ENCODE results near the gene LRRFIP1.

Gene LRRFIP1

DNA sequence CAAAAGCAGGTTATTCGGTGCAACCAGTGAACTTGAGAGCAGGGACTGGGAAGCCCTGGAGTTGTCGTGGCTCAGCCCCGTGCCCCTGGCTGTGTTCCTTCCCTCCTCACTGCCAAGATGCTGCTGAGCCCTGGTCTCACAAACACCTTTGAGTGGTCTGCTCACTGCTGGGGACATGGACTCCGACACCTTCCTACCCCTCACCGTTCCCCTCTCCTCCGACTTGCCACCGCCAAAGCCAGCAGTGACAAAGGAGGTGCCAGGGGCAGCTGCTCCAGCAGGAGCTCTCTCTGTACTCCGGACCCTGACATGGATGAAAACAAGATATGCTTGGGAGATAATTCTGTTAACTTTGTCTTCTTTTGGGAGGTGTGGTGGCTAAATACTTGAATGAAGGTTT, 17.9 kb downstream of the LRRFIP1 start:
- TF ChIP-seq GATA1 (IDR thresholded peaks at IDR 0.05; ENCODE audit: low read depth, low read length): no peak
- no peak for TF ChIP-seq POLR2A (IDR thresholded peaks at IDR 0.05; ENCODE audit: low read length)
- DNase-seq: no peak

GRCh38 chr2:237647176-237648015, 20.0 kb downstream of the LRRFIP1 start:
- no peak for DNase-seq
- TF ChIP-seq POLR2A (IDR thresholded peaks at IDR 0.05; ENCODE audit: low read length) (no peak), GATA1 (IDR thresholded peaks at IDR 0.05; ENCODE audit: low read depth, low read length) (no peak)

- TF ChIP-seq GATA1 (IDR thresholded peaks at IDR 0.05; ENCODE audit: low read depth, low read length) (no peak), POLR2A (IDR thresholded peaks at IDR 0.05; ENCODE audit: low read length) (no peak)
Observed at GRCh38 chr2:237648016-237648381, 20.6 kb downstream of the LRRFIP1 start.

DNA sequence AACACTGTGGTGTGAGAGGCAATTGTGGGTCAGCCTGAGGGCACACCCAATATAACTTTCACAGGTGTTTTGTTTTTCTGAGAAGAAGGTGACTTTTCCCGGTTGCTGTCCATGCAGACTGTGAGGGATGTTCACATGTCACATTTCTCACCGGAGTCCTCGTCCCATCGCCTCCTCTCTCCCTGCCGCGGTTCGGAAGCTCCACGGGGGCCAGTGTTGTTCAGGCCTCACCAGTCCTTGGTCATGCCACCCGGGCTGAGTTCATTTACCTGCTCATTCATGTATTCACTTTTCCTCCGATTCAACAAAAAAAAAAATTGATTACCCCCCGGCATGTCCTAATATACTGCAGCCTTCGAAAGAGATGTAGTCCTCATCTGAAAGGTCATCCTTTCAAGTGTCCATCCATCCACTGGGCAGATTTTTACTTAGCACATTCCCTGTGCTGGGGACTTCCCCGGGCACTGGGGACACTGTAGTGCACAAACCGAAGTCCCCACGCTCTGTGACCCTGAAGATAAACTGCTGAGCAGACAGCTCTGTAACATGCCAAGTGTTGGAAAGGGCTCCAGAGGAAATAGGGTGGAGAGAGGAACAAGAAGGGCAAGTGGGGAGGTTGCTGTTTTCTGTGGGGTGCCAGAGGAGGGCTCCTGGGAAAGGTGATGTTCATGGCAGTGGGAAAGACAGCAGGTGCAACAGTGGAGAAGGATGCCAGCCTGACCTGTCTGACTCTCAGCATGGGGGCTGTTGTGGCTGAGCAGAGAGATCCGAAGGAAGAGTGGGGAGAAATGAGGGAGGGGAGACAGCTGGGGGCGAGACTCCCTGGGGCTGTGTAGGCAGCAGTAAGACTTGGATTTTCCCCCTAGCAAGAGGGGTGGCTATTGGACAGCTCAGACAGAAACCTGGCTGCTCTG, 22.4 kb downstream of the LRRFIP1 start:
- no peak for DNase-seq
- TF ChIP-seq POLR2A (IDR thresholded peaks at IDR 0.05; ENCODE audit: low read length) (no peak), GATA1 (IDR thresholded peaks at IDR 0.05; ENCODE audit: low read depth, low read length) (no peak)

More at GRCh38 chr2:237648016-237648381, 20.6 kb downstream of the LRRFIP1 start:
- DNase-seq: no peak

DNA sequence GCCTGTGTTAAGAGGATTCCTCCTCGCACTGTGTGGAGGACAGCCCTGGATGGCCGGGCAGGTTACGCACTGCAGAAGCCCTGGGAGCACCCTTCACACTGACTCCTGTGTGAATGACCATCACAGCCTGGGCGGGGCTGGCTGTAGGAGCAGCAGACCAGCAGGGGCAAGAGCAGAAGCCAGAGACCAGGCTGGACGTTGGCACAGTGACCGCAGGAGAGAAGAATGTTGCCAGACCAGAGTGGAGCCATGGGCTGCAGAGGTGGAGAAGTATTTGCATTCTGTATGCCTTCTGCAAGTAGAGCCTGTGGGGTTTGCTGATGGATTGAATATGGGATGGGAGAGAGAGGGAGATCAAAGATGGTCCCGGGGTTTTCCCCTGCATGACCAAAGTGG, 23.1 kb downstream of the LRRFIP1 start:
- no peak for TF ChIP-seq GATA1 (IDR thresholded peaks at IDR 0.05; ENCODE audit: low read depth, low read length)
- no peak for TF ChIP-seq POLR2A (IDR thresholded peaks at IDR 0.05; ENCODE audit: low read length)
- no peak for DNase-seq

DNA sequence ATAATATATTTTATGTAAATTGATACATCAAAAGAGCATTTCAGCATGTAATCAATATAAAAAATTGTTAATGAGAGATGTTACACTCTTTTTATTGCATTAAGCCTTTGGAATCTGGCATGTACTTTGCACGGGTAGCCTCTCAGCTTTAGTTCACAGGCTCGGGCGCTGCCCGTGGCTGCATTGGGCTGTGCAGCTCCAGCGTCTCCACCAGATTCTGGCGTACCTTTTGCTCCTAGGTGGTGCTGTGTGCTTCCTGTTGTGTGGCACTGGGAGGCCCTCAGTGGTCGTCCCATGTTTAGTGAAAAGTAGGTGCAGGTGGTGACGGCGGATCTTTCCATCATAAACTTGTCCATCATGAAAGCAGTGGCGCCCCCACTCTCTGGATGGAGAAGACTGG, 24.4 kb downstream of the LRRFIP1 start:
- TF ChIP-seq GATA1 (IDR thresholded peaks at IDR 0.05; ENCODE audit: low read depth, low read length) (no peak), POLR2A (IDR thresholded peaks at IDR 0.05; ENCODE audit: low read length) (no peak)
- no peak for DNase-seq

DNA sequence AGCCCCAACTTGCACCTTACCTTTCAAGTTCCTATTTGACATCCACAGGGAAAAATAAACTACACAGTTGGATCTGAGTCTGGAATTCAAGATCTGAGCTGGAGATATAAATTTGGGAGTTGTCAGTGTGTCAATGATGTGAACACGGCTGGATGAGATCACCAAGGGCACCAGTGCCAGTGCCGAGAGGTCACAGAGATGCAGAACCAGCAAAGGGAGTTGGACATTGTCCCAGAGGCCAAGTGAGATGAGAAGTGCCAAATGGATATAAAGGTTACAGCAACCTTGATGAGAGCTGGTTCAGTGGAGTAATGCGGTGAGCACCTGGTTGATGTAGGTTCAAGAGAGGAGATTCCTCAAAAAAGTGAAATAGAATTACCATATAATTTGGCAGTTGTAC, 24.8 kb downstream of the LRRFIP1 start:
- no peak for DNase-seq
- TF ChIP-seq POLR2A (IDR thresholded peaks at IDR 0.05; ENCODE audit: low read length): no peak
- no peak for TF ChIP-seq GATA1 (IDR thresholded peaks at IDR 0.05; ENCODE audit: low read depth, low read length)

GRCh38 chr2:237652854-237653253, 25.5 kb downstream of the LRRFIP1 start:
- no peak for DNase-seq
- TF ChIP-seq GATA1 (IDR thresholded peaks at IDR 0.05; ENCODE audit: low read depth, low read length) (no peak), POLR2A (IDR thresholded peaks at IDR 0.05; ENCODE audit: low read length) (no peak)

- DNase-seq: no peak
- TF ChIP-seq POLR2A (IDR thresholded peaks at IDR 0.05; ENCODE audit: low read length): no peak
- no peak for TF ChIP-seq GATA1 (IDR thresholded peaks at IDR 0.05; ENCODE audit: low read depth, low read length)
Observed at GRCh38 chr2:237653776-237654558, 26.6 kb downstream of the LRRFIP1 start.

GRCh38 chr2:237657063-237657462, 29.7 kb downstream of the LRRFIP1 start:
- TF ChIP-seq POLR2A (IDR thresholded peaks at IDR 0.05; ENCODE audit: low read length): no peak
- TF ChIP-seq GATA1 (IDR thresholded peaks at IDR 0.05; ENCODE audit: low read depth, low read length): no peak
- no peak for DNase-seq

DNA sequence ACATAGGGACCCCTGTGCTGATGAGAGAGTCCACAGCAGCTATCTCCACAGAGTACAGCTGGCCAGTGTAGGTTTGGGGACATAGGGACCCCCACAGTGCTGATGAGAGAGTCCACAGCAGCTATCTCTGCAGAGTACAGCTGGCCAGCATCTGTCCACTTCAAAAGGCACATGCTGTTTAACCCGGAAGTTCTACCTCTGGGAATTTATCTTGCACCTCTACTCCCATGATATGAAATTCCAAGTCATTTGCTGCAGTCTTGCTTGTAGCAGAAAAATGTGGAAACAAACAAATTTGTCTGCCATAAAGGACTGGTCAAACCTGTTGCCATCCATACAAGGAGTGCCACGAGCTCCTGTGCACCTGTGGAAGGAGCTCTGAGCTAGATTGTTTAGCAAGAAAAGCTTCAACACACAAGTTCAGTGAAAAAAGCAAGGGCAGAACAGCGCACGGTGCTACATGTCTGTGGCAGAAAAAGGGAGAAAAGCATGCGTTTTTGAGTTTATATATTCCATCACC, 33.1 kb downstream of the LRRFIP1 start:
- DNase-seq: no peak
- TF ChIP-seq GATA1 (IDR thresholded peaks at IDR 0.05; ENCODE audit: low read depth, low read length) (no peak), POLR2A (IDR thresholded peaks at IDR 0.05; ENCODE audit: low read length) (no peak)

GRCh38 chr2:237661270-237661669, 33.9 kb downstream of the LRRFIP1 start:
- no peak for DNase-seq
- TF ChIP-seq GATA1 (IDR thresholded peaks at IDR 0.05; ENCODE audit: low read depth, low read length) (no peak), POLR2A (IDR thresholded peaks at IDR 0.05; ENCODE audit: low read length) (no peak)

GRCh38 chr2:237661799-237662328, 34.5 kb downstream of the LRRFIP1 start:
- TF ChIP-seq GATA1 (IDR thresholded peaks at IDR 0.05; ENCODE audit: low read depth, low read length) (no peak), POLR2A (IDR thresholded peaks at IDR 0.05; ENCODE audit: low read length) (no peak)
- DNase-seq: no peak
